ENCODE measurements around the gene KRT3.

KRT3 gene

DNA sequence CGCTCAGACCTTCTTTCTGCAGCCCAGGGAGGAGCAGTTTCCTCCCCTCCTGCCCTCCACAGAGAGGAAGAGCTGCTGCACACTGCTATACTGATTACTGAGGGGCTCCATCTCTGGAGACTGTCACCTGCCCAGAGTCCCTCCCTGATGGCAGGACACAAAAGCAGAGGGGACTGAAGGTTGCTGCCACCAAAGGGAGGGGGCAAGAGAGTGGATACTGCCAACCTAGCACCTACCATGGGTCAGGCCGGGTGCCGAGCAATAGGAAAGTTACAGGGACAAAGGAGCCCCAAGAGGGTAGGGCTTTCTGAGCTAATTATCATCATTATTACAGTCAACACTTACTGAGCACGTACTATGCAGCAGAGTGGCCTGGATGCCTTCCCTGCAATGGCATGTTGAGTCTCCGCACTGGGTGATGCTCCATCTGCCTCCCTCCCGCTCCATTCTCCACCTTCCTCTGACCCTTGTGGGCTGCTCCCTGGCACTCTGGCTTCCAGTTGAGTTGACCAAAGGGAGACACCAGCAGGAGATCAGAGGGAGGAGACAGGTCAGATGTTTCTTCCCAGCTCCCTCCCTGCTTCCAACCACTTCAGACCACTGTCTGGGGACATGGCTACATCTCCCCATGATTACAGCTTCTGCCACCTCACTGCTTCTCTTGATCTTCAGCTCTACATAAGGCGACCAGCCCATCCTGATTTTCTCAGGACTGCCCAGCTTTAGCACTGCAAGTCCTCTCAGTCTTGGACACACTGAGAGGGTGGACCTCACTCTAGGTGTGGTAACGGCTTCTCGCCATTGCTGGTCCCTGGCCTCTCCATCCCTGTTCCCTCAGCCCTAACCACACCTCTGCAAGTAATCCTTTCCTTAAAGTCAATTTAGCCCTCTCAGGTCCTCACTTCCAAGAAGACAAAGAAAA is 40.8 kb upstream of the KRT3 start:
- H3K36me3 ChIP-seq (replicated peaks; ENCODE audit: insufficient read depth, low read length) = no peaks in the 10 kb centered on the region
- no peak overlapping the region for H3K4me3 ChIP-seq (ENCODE audit: low read length)
- no peak for DNase-seq
- H3K9ac ChIP-seq (ENCODE audit: low read length) = no peak overlapping the region
- H2AFZ ChIP-seq (ENCODE audit: low read length) = no peak overlapping the region
- H3K79me2 ChIP-seq (ENCODE audit: low read length) = no peaks in the 10 kb centered on the region
- H3K9me3 ChIP-seq (replicated peaks; ENCODE audit: insufficient read depth, low read length) = no peaks in the 10 kb centered on the region
- H3K4me1 ChIP-seq (ENCODE audit: low read length) = no peaks in the 10 kb centered on the region
- H4K20me1 ChIP-seq (ENCODE audit: insufficient read depth, low read length) = no peaks in the 10 kb centered on the region
- H3K9me2 ChIP-seq (replicated peaks; ENCODE audit: insufficient read depth, low read length) = no peaks in the 10 kb centered on the region
- peaks cover 96% of the 10 kb centered on the region for H3K27me3 ChIP-seq (replicated peaks; ENCODE audit: insufficient read depth, low read length)
- no peak overlapping the region for H3K27ac ChIP-seq (ENCODE audit: low read length)
- TF ChIP-seq EZH2 (optimal IDR thresholded peaks at IDR 0.05; ENCODE audit: low read depth, low read length) (no peak), EZH2phosphoT487 (IDR thresholded peaks at IDR 0.05; ENCODE audit: low read length) (no peak)
- TF ChIP-seq, protein P1, sequence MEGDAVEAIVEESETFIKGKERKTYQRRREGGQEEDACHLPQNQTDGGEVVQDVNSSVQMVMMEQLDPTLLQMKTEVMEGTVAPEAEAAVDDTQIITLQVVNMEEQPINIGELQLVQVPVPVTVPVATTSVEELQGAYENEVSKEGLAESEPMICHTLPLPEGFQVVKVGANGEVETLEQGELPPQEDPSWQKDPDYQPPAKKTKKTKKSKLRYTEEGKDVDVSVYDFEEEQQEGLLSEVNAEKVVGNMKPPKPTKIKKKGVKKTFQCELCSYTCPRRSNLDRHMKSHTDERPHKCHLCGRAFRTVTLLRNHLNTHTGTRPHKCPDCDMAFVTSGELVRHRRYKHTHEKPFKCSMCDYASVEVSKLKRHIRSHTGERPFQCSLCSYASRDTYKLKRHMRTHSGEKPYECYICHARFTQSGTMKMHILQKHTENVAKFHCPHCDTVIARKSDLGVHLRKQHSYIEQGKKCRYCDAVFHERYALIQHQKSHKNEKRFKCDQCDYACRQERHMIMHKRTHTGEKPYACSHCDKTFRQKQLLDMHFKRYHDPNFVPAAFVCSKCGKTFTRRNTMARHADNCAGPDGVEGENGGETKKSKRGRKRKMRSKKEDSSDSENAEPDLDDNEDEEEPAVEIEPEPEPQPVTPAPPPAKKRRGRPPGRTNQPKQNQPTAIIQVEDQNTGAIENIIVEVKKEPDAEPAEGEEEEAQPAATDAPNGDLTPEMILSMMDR (IDR thresholded peaks at IDR 0.05; ENCODE audit: low read length) = no peak
- no peak overlapping the region for H3K4me2 ChIP-seq (ENCODE audit: low read depth, low read length)
- H3F3A ChIP-seq (ENCODE audit: insufficient read depth, low read length) = no peaks in the 10 kb centered on the region

- no peaks in the 10 kb centered on the region for H3K79me2 ChIP-seq (ENCODE audit: low read length)
- no peak overlapping the region for H3K27ac ChIP-seq (ENCODE audit: low read length)
- no peak overlapping the region for H3K9ac ChIP-seq (ENCODE audit: low read length)
- no peak overlapping the region for H3K4me3 ChIP-seq (ENCODE audit: low read length)
- H3F3A ChIP-seq (ENCODE audit: insufficient read depth, low read length) = no peaks in the 10 kb centered on the region
- no peak overlapping the region for H3K4me2 ChIP-seq (ENCODE audit: low read depth, low read length)
- H3K9me3 ChIP-seq (replicated peaks; ENCODE audit: insufficient read depth, low read length) = no peaks in the 10 kb centered on the region
- no peak overlapping the region for H2AFZ ChIP-seq (ENCODE audit: low read length)
- H3K4me1 ChIP-seq (ENCODE audit: low read length) = no peaks in the 10 kb centered on the region
- no peaks in the 10 kb centered on the region for H3K36me3 ChIP-seq (replicated peaks; ENCODE audit: insufficient read depth, low read length)
- TF ChIP-seq EZH2 (optimal IDR thresholded peaks at IDR 0.05; ENCODE audit: low read depth, low read length) = no peak
- TF ChIP-seq EZH2phosphoT487 (IDR thresholded peaks at IDR 0.05; ENCODE audit: low read length) = no peak
- TF ChIP-seq, protein P1 (IDR thresholded peaks at IDR 0.05; ENCODE audit: low read length) = no peak
- no peaks in the 10 kb centered on the region for H3K9me2 ChIP-seq (replicated peaks; ENCODE audit: insufficient read depth, low read length)
- no peak for DNase-seq
- H4K20me1 ChIP-seq (ENCODE audit: insufficient read depth, low read length) = no peaks in the 10 kb centered on the region
- H3K27me3 ChIP-seq (replicated peaks; ENCODE audit: insufficient read depth, low read length) = peaks cover 99% of the 10 kb centered on the region
These were observed 40.1 kb upstream of the KRT3 start for GRCh38 chr12:52836042-52836466.

- Histone ChIP-seq H3K79me2 (ENCODE audit: low read length) (no peaks in the 10 kb centered on the region), H3F3A (ENCODE audit: insufficient read depth, low read length) (no peaks in the 10 kb centered on the region), H3K4me1 (ENCODE audit: low read length) (no peaks in the 10 kb centered on the region), H4K20me1 (ENCODE audit: insufficient read depth, low read length) (no peaks in the 10 kb centered on the region), H3K36me3 (replicated peaks; ENCODE audit: insufficient read depth, low read length) (no peaks in the 10 kb centered on the region), H3K4me2 (ENCODE audit: low read depth, low read length) (no peak overlapping the region), H3K9me3 (replicated peaks; ENCODE audit: insufficient read depth, low read length) (no peaks in the 10 kb centered on the region), H3K9me2 (replicated peaks; ENCODE audit: insufficient read depth, low read length) (no peaks in the 10 kb centered on the region), H3K27ac (ENCODE audit: low read length) (no peak overlapping the region), H3K9ac (ENCODE audit: low read length) (no peak overlapping the region), H2AFZ (ENCODE audit: low read length) (no peak overlapping the region), H3K27me3 (replicated peaks; ENCODE audit: insufficient read depth, low read length) (peaks cover 99% of the 10 kb centered on the region), H3K4me3 (ENCODE audit: low read length) (no peak overlapping the region)
- no peak for DNase-seq
- TF ChIP-seq EZH2 (optimal IDR thresholded peaks at IDR 0.05; ENCODE audit: low read depth, low read length) = no peak
These were observed 39.5 kb upstream of the KRT3 start for GRCh38 chr12:52835271-52836041.

Measured in MM.1S (cell line).